Esophagus squamous epithelium (tissue), 4 donors: ENCODE results near the gene CKB.

ENCODE experiments used
- POLR2A ChIP-seq, 4 donors: fragments of 450-650 bp; IDR thresholded peaks; one replicate each; pipeline ENCODE4 v1.6.1; 2017; ENCODE audit warnings: antibody characterized with exemption in 4 of 4, mild to moderate bottlenecking in 4 of 4, moderate library complexity in 3 of 4
- TF ChIP-seq, protein P1 (sequence below), 6 experiments: fragments of 450-650 bp in 4 of 6; fragments of 200-600 bp in 2 of 6; sonication (generic) in 2 of 6; IDR thresholded peaks; one replicate each; pipeline ENCODE4 v1.5.1; 2016 to 2019; ENCODE audit warnings: antibody characterized with exemption in 6 of 6, mild to moderate bottlenecking in 4 of 6, moderate library complexity in 4 of 6

DNA sequence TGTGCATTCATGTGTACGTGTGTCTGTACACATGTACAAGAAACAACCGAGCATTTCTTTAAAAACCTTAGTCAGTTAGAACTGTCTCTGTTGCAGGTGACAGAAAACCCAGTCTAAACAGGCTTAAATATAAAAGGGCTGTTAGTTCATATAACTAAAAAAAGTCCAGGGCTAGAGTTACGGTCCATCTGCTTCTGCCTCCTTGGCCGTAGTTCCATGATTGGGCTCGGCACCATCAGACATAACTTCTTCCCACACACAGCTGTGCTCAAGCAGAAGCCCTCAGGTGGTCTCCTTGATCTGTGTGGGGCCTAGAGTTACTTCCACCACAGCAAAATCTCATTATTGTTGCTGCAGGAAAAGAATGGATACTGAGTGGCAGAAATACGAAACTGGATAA is 34.6 kb downstream of the CKB start:
- TF ChIP-seq, protein P1, sequence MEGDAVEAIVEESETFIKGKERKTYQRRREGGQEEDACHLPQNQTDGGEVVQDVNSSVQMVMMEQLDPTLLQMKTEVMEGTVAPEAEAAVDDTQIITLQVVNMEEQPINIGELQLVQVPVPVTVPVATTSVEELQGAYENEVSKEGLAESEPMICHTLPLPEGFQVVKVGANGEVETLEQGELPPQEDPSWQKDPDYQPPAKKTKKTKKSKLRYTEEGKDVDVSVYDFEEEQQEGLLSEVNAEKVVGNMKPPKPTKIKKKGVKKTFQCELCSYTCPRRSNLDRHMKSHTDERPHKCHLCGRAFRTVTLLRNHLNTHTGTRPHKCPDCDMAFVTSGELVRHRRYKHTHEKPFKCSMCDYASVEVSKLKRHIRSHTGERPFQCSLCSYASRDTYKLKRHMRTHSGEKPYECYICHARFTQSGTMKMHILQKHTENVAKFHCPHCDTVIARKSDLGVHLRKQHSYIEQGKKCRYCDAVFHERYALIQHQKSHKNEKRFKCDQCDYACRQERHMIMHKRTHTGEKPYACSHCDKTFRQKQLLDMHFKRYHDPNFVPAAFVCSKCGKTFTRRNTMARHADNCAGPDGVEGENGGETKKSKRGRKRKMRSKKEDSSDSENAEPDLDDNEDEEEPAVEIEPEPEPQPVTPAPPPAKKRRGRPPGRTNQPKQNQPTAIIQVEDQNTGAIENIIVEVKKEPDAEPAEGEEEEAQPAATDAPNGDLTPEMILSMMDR (IDR thresholded peaks at IDR 0.05): no peak
- no peak for TF ChIP-seq POLR2A (IDR thresholded peaks at IDR 0.05)
